Loucy (cell line): Measurements from ENCODE around the gene WBP1L.
A peak's percentile ranks its signal among the peaks of the same experiment; 100 is the strongest.
"Not testable (repeated sequence)": the region's sequence is repeated elsewhere in the genome, so short reads cannot be mapped to it uniquely, and the experiment has no call there.

Source experiments
- H2AFZ ChIP-seq: fragments of 200-600 bp; sonication (generic); 2 replicates; pipeline ENCODE4 v1.6.0; 2016; ENCODE audit warnings: antibody characterized with exemption, mild to moderate bottlenecking, low read length, moderate library complexity
- H3F3A ChIP-seq: fragments of 200-600 bp; 2 replicates; pipeline ENCODE4 v1.6.0; 2016; ENCODE audit warnings: antibody characterized with exemption, low read depth, mild to moderate bottlenecking
- H3K27me3 ChIP-seq: fragments of 200-600 bp; sonication (generic); 2 replicates; pipeline ENCODE4 v1.6.1; 2014; ENCODE audit warnings: low read length, mild to moderate bottlenecking; ENCODE audit not compliant: insufficient read depth, poor library complexity, severe bottlenecking
- H3K36me3 ChIP-seq: fragments of 200-600 bp; sonication (generic); 2 replicates; pipeline ENCODE4 v1.6.1; 2016; ENCODE audit warnings: low read length; ENCODE audit not compliant: insufficient read depth
- H3K4me1 ChIP-seq: fragments of 200-600 bp; sonication (generic); 2 replicates; pipeline ENCODE4 v1.5.1; 2014; ENCODE audit warnings: low read length, mild to moderate bottlenecking; ENCODE audit not compliant: insufficient read depth, poor library complexity, severe bottlenecking
- H3K4me2 ChIP-seq: fragments of 200-600 bp; sonication (generic); 2 replicates; pipeline ENCODE4 v1.6.0; 2014; ENCODE audit warnings: antibody characterized with exemption, low read length, low read depth, mild to moderate bottlenecking; ENCODE audit not compliant: poor library complexity, severe bottlenecking
- H3K4me3 ChIP-seq: fragments of 200-600 bp; sonication (generic); 2 replicates; pipeline ENCODE4 v1.5.1; 2014; ENCODE audit warnings: low read length, mild to moderate bottlenecking, mixed read lengths; ENCODE audit not compliant: poor library complexity, severe bottlenecking
- H3K79me2 ChIP-seq: fragments of 200-600 bp; sonication (generic); 2 replicates; pipeline ENCODE4 v1.6.1; 2014; ENCODE audit warnings: low read length; ENCODE audit not compliant: insufficient read depth
- H3K9ac ChIP-seq: fragments of 200-600 bp; sonication (generic); 2 replicates; pipeline ENCODE4 v1.6.0; 2014; ENCODE audit warnings: mild to moderate bottlenecking, low read depth, low read length, moderate library complexity; ENCODE audit not compliant: poor library complexity, severe bottlenecking
- H3K9me2 ChIP-seq: fragments of 200-600 bp; sonication (generic); replicated peaks from 2 replicates; pipeline ENCODE4 v1.6.1; 2016; ENCODE audit warnings: low read depth, low read length, mixed read lengths
- H3K9me3 ChIP-seq: fragments of 200-600 bp; sonication (generic); 2 replicates; pipeline ENCODE4 v1.6.1; 2014; ENCODE audit warnings: mild to moderate bottlenecking, antibody characterized with exemption, low read length, low read depth; ENCODE audit not compliant: insufficient read depth
- H4K20me1 ChIP-seq: fragments of 200-600 bp; sonication (generic); 2 replicates; pipeline ENCODE4 v1.6.0; 2014; ENCODE audit warnings: antibody characterized with exemption, low read length, mild to moderate bottlenecking; ENCODE audit not compliant: insufficient read depth, poor library complexity, severe bottlenecking
- CTCF ChIP-seq: fragments of 200-600 bp; sonication (generic); conservative IDR thresholded peaks from 2 replicates; pipeline ENCODE4 v1.5.1; 2014; ENCODE audit warnings: mild to moderate bottlenecking, antibody characterized with exemption, low read length
- EZH2phosphoT487 ChIP-seq: fragments of 200-600 bp; IDR thresholded peaks from 2 replicates; pipeline ENCODE4 v1.6.1; 2018; ENCODE audit warnings: antibody characterized with exemption, mild to moderate bottlenecking, moderate library complexity, borderline replicate concordance

The WBP1L gene

GRCh38 chr10:102738692-102739121, 5.0 kb upstream of the WBP1L start:
- Histone ChIP-seq H3K9me3 (no peaks in the 10 kb centered on the region), H2AFZ (no peak overlapping the region), H4K20me1 (no peaks in the 10 kb centered on the region), H3K27me3 (no peaks in the 10 kb centered on the region), H3K4me2 (peak overlapping the region; percentile 47), H3K4me3 (peak overlapping the region; percentile 6), H3K9ac (peak overlapping the region; percentile 23), H3K4me1 (peaks cover 40% of the 10 kb centered on the region), H3K9me2 (no peaks in the 10 kb centered on the region; the same call in 1 of the 2 replicates), H3K79me2 (no peaks in the 10 kb centered on the region), H3K36me3 (peaks cover 14% of the 10 kb centered on the region; the same call in 1 of the 2 replicates), H3F3A (no peaks in the 10 kb centered on the region; the same call in 1 of the 2 replicates)
- TF ChIP-seq CTCF: no peak
- TF ChIP-seq EZH2phosphoT487: no peak

DNA sequence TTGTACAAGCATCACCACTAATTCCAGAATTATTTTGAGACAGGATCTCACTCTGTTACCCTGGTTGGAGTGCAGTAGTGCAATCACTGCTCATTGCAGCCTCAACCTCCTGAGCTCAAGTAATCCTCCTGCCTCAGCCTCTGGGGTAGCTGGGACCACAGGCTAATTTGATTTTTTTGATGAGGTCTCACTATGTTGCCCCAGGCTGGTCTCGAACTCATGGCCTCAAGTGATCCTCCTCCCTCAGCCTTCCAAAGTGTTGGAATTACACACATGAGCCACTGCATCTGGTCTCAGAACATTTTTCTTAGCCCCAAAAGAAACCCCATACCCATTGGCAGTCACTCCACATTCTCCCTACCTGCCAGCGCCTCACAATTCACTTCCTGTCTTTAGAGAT, 3.5 kb upstream of the WBP1L start:
- no peaks in the 10 kb centered on the region for H3K9me3 ChIP-seq
- peaks cover 14% of the 10 kb centered on the region for H3K79me2 ChIP-seq
- no peak overlapping the region for H3K4me2 ChIP-seq
- H3K27me3 ChIP-seq: no peaks in the 10 kb centered on the region
- no peak overlapping the region for H3K4me3 ChIP-seq
- peaks cover 50% of the 10 kb centered on the region for H3K4me1 ChIP-seq
- H3K36me3 ChIP-seq: peaks cover 7% of the 10 kb centered on the region; the same call in 1 of the 2 replicates
- peak overlapping the region; percentile 16 for H3K9ac ChIP-seq
- no peaks in the 10 kb centered on the region for H4K20me1 ChIP-seq
- H3K9me2 ChIP-seq: no peaks in the 10 kb centered on the region; the same call in 1 of the 2 replicates
- no peaks in the 10 kb centered on the region; the same call in 1 of the 2 replicates for H3F3A ChIP-seq
- H2AFZ ChIP-seq: no peak overlapping the region
- no peak for TF ChIP-seq EZH2phosphoT487
- TF ChIP-seq CTCF: no peak

- no peaks in the 10 kb centered on the region; the same call in 1 of the 2 replicates for H3F3A ChIP-seq
- no peak overlapping the region for H3K4me2 ChIP-seq
- no peak overlapping the region for H2AFZ ChIP-seq
- peaks cover 29% of the 10 kb centered on the region for H3K79me2 ChIP-seq
- H3K4me1 ChIP-seq: peaks cover 66% of the 10 kb centered on the region
- peaks cover 8% of the 10 kb centered on the region for H4K20me1 ChIP-seq
- TF ChIP-seq EZH2phosphoT487: no peak
- TF ChIP-seq CTCF: no peak
- H3K27me3 ChIP-seq: no peaks in the 10 kb centered on the region
- peaks cover 7% of the 10 kb centered on the region; the same call in 1 of the 2 replicates for H3K36me3 ChIP-seq
- no peak overlapping the region for H3K4me3 ChIP-seq
- no peaks in the 10 kb centered on the region for H3K9me3 ChIP-seq
- H3K9me2 ChIP-seq: no peaks in the 10 kb centered on the region; the same call in 1 of the 2 replicates
- H3K9ac ChIP-seq: no peak overlapping the region
Measured at GRCh38 chr10:102741726-102742237, 2.0 kb upstream of the WBP1L start.

DNA sequence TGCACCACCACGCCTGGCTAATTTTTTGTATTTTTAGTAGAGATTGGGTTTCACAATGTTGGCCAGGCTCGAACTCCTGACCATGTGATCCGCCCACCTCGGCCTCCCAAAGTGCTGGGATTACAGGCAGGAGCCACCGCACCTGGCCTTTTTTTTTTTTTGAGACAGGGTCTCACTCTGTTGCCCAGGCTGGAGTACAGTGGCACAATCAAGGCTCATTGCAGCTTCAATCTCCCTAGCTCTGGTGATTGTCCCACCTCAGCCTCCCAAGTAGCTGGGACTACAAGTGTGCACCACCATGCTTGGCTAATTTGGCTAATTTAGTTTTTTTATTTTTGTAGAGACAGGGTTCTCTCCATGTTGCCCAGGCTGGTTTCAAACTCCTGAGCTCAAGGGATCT, 1.4 kb upstream of the WBP1L start:
- not testable (repeated sequence) for H3K4me3 ChIP-seq, H2AFZ ChIP-seq, H3K36me3 ChIP-seq, H3K27me3 ChIP-seq, H3K4me2 ChIP-seq, H4K20me1 ChIP-seq, H3K9me2 ChIP-seq, H3K9me3 ChIP-seq, H3K9ac ChIP-seq, H3F3A ChIP-seq
- H3K4me1 ChIP-seq: peaks cover 68% of the 10 kb centered on the region
- H3K79me2 ChIP-seq: peaks cover 32% of the 10 kb centered on the region
